Measurements from ENCODE around the gene SHTN1.

Gene SHTN1

DNA sequence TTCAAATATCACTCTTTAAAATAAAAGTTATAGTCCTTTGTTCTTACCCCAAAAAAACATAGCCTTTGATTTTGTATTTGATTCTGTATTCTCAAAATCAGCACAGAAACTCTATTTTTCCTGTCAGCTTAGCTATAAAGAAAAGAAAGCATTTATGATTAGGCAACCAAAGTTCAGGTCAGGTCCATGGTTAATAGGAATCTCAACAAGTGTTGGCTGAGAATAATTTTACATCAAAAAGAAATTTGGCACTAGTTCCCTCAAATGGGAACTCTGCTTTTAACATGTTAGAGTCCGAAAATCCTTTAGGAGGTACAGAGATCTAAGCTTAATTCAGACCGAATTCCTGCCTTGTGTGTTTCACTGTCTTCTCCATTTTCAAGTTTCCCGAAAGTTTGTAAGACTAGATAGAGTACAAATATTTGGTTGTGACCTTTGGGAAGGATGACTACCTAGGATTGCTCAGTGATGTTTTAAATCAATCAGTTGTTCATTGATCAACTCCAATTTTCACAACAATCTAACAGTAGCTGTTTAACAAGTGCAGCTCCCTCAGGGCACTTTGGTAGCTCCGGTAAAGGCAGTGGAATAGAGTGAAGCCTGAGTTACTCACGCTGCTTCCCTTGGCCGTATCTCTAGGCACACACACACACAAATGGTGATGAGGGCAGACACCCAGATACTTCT is 164.5 kb downstream of the SHTN1 start:
- Histone ChIP-seq H3K27me3 (ENCODE audit: control insufficient read depth, low read length) (no peaks in the 10 kb centered on the region), H3K4me1 (ENCODE audit: control insufficient read depth, low read length) (peaks cover 78% of the 10 kb centered on the region), H3F3A (ENCODE audit: control insufficient read depth, insufficient read depth) (0 out of 2 replicates have a peak, but pooled peaks cover 3% of the 10 kb centered on the region), H4K20me1 (ENCODE audit: control insufficient read depth, insufficient read depth, low read depth, low read length) (no peaks in the 10 kb centered on the region), H3K27ac (ENCODE audit: low read depth, low read length) (no peak overlapping the region), H3K4me2 (ENCODE audit: low read length) (peak overlapping the region; percentile 63), H3K79me2 (ENCODE audit: control insufficient read depth, low read length) (peaks cover 42% of the 10 kb centered on the region), H3K36me3 (ENCODE audit: control insufficient read depth, low read length) (no peaks in the 10 kb centered on the region), H3K9me3 (ENCODE audit: control insufficient read depth, insufficient read depth, low read length) (no peaks in the 10 kb centered on the region), H3K4me3 (ENCODE audit: low read length) (no peak overlapping the region; the same call in 1 of the 2 replicates), H3K9me2 (replicated peaks; ENCODE audit: control insufficient read depth, low read length) (no peaks in the 10 kb centered on the region)
- TF ChIP-seq EZH2phosphoT487 (IDR thresholded peaks at IDR 0.05; ENCODE audit: borderline replicate concordance, low read length): no peak
- TF ChIP-seq, protein P1, sequence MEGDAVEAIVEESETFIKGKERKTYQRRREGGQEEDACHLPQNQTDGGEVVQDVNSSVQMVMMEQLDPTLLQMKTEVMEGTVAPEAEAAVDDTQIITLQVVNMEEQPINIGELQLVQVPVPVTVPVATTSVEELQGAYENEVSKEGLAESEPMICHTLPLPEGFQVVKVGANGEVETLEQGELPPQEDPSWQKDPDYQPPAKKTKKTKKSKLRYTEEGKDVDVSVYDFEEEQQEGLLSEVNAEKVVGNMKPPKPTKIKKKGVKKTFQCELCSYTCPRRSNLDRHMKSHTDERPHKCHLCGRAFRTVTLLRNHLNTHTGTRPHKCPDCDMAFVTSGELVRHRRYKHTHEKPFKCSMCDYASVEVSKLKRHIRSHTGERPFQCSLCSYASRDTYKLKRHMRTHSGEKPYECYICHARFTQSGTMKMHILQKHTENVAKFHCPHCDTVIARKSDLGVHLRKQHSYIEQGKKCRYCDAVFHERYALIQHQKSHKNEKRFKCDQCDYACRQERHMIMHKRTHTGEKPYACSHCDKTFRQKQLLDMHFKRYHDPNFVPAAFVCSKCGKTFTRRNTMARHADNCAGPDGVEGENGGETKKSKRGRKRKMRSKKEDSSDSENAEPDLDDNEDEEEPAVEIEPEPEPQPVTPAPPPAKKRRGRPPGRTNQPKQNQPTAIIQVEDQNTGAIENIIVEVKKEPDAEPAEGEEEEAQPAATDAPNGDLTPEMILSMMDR (IDR thresholded peaks at IDR 0.05; ENCODE audit: low read depth, low read length, poor library complexity, severe bottlenecking): no peak

DNA sequence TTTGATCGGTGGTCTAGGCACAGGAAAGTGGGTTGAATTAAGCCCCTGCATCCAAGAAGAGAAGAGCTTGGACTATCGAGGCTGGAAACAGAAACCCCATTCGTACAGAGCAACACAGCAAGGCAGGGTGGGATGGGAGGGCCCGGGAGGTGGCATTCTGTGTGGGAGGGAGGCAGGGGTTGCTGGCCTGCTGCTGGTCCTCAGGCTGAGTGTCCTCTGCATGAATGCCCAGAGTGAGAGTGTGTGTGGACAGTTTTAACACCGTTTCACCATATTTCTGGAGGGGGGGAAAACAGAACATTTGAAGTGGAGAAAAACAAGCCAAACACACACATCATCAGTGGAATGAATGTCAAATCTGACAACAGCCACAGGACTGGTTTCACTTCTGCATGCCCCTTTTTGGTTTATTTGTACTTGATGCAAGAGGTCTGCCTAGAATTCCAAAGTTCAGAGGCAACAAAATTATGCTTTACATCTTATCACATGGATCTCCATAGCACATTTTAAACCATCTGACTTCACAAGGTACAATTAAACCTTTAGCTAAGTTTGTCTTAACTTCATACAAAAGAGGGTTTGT is 166.8 kb downstream of the SHTN1 start:
- Histone ChIP-seq H3F3A (ENCODE audit: control insufficient read depth, insufficient read depth) (no peaks in the 10 kb centered on the region), H3K27ac (ENCODE audit: low read depth, low read length) (peak overlapping the region; percentile 63), H3K27me3 (ENCODE audit: control insufficient read depth, low read length) (no peaks in the 10 kb centered on the region), H3K4me1 (ENCODE audit: control insufficient read depth, low read length) (peaks cover 60% of the 10 kb centered on the region), H3K4me2 (ENCODE audit: low read length) (peak overlapping the region; percentile 63), H3K9me2 (replicated peaks; ENCODE audit: control insufficient read depth, low read length) (no peaks in the 10 kb centered on the region), H4K20me1 (ENCODE audit: control insufficient read depth, insufficient read depth, low read depth, low read length) (no peaks in the 10 kb centered on the region), H3K9me3 (ENCODE audit: control insufficient read depth, insufficient read depth, low read length) (no peaks in the 10 kb centered on the region), H3K79me2 (ENCODE audit: control insufficient read depth, low read length) (peaks cover 31% of the 10 kb centered on the region), H3K36me3 (ENCODE audit: control insufficient read depth, low read length) (peaks cover 5% of the 10 kb centered on the region; the same call in 1 of the 2 replicates), H3K4me3 (ENCODE audit: low read length) (peak overlapping the region; percentile 50)
- TF ChIP-seq, protein P1 (IDR thresholded peaks at IDR 0.05; ENCODE audit: low read depth, low read length, poor library complexity, severe bottlenecking): no peak
- TF ChIP-seq EZH2phosphoT487 (IDR thresholded peaks at IDR 0.05; ENCODE audit: borderline replicate concordance, low read length): no peak

DNA sequence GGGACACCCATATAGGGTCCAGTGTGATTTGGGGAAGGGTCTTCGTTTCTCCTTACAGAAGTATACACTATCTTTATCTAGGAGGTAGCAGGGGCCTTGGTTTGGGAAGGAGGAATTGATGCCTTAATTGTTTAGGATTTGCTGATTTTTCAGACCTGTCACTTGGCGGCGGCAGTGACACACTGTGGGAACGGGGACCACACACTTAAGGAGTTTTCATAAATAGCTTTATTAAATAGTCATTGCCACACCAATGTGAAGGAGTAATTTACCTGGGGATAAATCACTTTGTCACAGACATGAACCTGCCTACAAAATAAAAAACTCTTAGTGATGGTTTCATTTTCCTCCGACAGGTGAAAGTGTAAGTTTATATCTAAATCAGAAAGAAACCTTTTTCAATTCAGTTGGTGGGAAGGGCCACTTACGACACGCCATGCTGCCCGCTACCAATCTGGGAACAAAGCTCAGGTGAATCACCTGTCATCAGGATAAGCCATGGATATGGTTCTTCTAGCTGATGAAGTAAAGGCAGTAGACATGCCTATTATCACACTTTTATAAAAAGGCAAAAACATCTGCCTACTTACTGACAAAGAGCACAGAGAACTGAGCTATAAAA is 168.0 kb downstream of the SHTN1 start:
- H3K79me2 ChIP-seq (ENCODE audit: control insufficient read depth, low read length): peaks cover 26% of the 10 kb centered on the region
- no peaks in the 10 kb centered on the region for H3K9me2 ChIP-seq (replicated peaks; ENCODE audit: control insufficient read depth, low read length)
- H3K27me3 ChIP-seq (ENCODE audit: control insufficient read depth, low read length): no peaks in the 10 kb centered on the region
- peaks cover 9% of the 10 kb centered on the region; the same call in 1 of the 2 replicates for H3K36me3 ChIP-seq (ENCODE audit: control insufficient read depth, low read length)
- H3K4me1 ChIP-seq (ENCODE audit: control insufficient read depth, low read length): peaks cover 49% of the 10 kb centered on the region
- no peaks in the 10 kb centered on the region for H3F3A ChIP-seq (ENCODE audit: control insufficient read depth, insufficient read depth)
- TF ChIP-seq EZH2phosphoT487 (IDR thresholded peaks at IDR 0.05; ENCODE audit: borderline replicate concordance, low read length): no peak
- TF ChIP-seq, protein P1 (IDR thresholded peaks at IDR 0.05; ENCODE audit: low read depth, low read length, poor library complexity, severe bottlenecking): no peak
- no peaks in the 10 kb centered on the region for H4K20me1 ChIP-seq (ENCODE audit: control insufficient read depth, insufficient read depth, low read depth, low read length)
- H3K4me2 ChIP-seq (ENCODE audit: low read length): no peak overlapping the region
- no peak overlapping the region for H3K4me3 ChIP-seq (ENCODE audit: low read length)
- no peaks in the 10 kb centered on the region for H3K9me3 ChIP-seq (ENCODE audit: control insufficient read depth, insufficient read depth, low read length)
- H3K27ac ChIP-seq (ENCODE audit: low read depth, low read length): no peak overlapping the region

Measured in DOHH2 (cell line).